HEK293 (cell line): ENCODE measurements around the gene KCNMA1.

Experiments used
- CTCF ChIP-seq: fragments of 450-650 bp; formaldehyde crosslinking; IDR thresholded peaks from 2 replicates; pipeline ENCODE4 v1.5.1; 2016; ENCODE audit warnings: missing biosample characterization, missing genetic modification characterization
- ZNF10 ChIP-seq: fragments of 450-650 bp; formaldehyde crosslinking; IDR thresholded peaks from 2 replicates; pipeline ENCODE4 v1.5.1; 2017; ENCODE audit warnings: missing biosample characterization, missing genetic modification characterization
- ZNF112 ChIP-seq: fragments of 450-650 bp; formaldehyde crosslinking; IDR thresholded peaks from 2 replicates; pipeline ENCODE4 v1.5.0; 2017; ENCODE audit warnings: missing biosample characterization, missing genetic modification characterization
- ZNF223 ChIP-seq: fragments of 450-650 bp; formaldehyde crosslinking; IDR thresholded peaks from 2 replicates; pipeline ENCODE4 v1.5.1; 2016; ENCODE audit warnings: missing biosample characterization, missing genetic modification characterization
- ZNF366 ChIP-seq: fragments of 450-650 bp; formaldehyde crosslinking; conservative IDR thresholded peaks from 2 replicates; pipeline ENCODE4 v1.5.1; 2016; ENCODE audit warnings: missing biosample characterization, missing genetic modification characterization
- ZNF530 ChIP-seq: fragments of 450-650 bp; formaldehyde crosslinking; IDR thresholded peaks from 2 replicates; pipeline ENCODE4 v1.5.1; 2016; ENCODE audit warnings: low read depth, missing biosample characterization, missing genetic modification characterization
- ZNF600 ChIP-seq: fragments of 450-650 bp; formaldehyde crosslinking; IDR thresholded peaks from 2 replicates; pipeline ENCODE4 v1.5.1; 2016; ENCODE audit warnings: missing biosample characterization, missing genetic modification characterization
- TF ChIP-seq, protein P1 (sequence below): fragments of 450-650 bp; formaldehyde crosslinking; conservative IDR thresholded peaks from 2 replicates; pipeline ENCODE4 v1.5.1; 2016; ENCODE audit warnings: low read depth, missing biosample characterization, missing genetic modification characterization
- TF ChIP-seq, protein P2 (sequence below): fragments of 450-650 bp; formaldehyde crosslinking; IDR thresholded peaks from 2 replicates; pipeline ENCODE4 v1.5.1; 2016; ENCODE audit warnings: missing biosample characterization, missing genetic modification characterization

DNA sequence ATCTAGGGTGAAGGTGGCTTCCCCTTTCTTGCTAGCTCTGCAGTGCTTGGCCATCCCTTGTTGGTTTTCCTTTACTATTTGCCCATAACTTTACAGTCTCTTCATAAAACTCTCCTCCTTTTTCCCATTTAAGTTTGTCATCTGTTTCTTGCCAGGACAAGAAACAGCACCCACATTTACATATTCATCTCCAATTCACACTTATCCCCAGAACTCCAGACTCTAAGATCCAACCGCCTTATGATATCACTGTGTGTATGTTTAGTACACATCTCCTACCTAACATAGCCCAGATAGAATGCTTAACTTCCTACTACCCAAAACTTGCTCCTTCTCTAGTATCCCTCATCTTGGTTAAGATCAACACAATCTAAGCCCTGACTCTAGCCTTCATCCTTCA, 622.2 kb downstream of the KCNMA1 start:
- TF ChIP-seq CTCF (tag by site-specific recombination) (no peak), ZNF366 (tag by site-specific recombination) (no peak), ZNF112 (no peak), ZNF600 (tag by site-specific recombination) (no peak), ZNF530 (tag by site-specific recombination) (no peak), ZNF10 (tag by site-specific recombination) (no peak), ZNF223 (tag by site-specific recombination) (no peak)
- TF ChIP-seq, protein P1, sequence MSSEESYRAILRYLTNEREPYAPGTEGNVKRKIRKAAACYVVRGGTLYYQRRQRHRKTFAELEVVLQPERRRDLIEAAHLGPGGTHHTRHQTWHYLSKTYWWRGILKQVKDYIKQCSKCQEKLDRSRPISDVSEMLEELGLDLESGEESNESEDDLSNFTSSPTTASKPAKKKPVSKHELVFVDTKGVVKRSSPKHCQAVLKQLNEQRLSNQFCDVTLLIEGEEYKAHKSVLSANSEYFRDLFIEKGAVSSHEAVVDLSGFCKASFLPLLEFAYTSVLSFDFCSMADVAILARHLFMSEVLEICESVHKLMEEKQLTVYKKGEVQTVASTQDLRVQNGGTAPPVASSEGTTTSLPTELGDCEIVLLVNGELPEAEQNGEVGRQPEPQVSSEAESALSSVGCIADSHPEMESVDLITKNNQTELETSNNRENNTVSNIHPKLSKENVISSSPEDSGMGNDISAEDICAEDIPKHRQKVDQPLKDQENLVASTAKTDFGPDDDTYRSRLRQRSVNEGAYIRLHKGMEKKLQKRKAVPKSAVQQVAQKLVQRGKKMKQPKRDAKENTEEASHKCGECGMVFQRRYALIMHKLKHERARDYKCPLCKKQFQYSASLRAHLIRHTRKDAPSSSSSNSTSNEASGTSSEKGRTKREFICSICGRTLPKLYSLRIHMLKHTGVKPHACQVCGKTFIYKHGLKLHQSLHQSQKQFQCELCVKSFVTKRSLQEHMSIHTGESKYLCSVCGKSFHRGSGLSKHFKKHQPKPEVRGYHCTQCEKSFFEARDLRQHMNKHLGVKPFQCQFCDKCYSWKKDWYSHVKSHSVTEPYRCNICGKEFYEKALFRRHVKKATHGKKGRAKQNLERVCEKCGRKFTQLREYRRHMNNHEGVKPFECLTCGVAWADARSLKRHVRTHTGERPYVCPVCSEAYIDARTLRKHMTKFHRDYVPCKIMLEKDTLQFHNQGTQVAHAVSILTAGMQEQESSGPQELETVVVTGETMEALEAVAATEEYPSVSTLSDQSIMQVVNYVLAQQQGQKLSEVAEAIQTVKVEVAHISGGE (tag by site-specific recombination): no peak
- TF ChIP-seq, protein P2, sequence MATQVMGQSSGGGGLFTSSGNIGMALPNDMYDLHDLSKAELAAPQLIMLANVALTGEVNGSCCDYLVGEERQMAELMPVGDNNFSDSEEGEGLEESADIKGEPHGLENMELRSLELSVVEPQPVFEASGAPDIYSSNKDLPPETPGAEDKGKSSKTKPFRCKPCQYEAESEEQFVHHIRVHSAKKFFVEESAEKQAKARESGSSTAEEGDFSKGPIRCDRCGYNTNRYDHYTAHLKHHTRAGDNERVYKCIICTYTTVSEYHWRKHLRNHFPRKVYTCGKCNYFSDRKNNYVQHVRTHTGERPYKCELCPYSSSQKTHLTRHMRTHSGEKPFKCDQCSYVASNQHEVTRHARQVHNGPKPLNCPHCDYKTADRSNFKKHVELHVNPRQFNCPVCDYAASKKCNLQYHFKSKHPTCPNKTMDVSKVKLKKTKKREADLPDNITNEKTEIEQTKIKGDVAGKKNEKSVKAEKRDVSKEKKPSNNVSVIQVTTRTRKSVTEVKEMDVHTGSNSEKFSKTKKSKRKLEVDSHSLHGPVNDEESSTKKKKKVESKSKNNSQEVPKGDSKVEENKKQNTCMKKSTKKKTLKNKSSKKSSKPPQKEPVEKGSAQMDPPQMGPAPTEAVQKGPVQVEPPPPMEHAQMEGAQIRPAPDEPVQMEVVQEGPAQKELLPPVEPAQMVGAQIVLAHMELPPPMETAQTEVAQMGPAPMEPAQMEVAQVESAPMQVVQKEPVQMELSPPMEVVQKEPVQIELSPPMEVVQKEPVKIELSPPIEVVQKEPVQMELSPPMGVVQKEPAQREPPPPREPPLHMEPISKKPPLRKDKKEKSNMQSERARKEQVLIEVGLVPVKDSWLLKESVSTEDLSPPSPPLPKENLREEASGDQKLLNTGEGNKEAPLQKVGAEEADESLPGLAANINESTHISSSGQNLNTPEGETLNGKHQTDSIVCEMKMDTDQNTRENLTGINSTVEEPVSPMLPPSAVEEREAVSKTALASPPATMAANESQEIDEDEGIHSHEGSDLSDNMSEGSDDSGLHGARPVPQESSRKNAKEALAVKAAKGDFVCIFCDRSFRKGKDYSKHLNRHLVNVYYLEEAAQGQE (tag by site-specific recombination): no peak
